NCI-H460 (cell line): ENCODE results near the gene FAF1. TPM values are rescaled to one million over a fixed set of nuclear protein-coding genes. Genes with fewer than 3 reads are reported as not detected.
"Not testable (repeated sequence)": the region's sequence is repeated elsewhere in the genome, so short reads cannot be mapped to it uniquely, and the experiment has no call there.

Source experiments
- DNase-seq: peaks from one replicate; pipeline ENCODE4 v3.0.0-alpha.2; 2016; ENCODE audit warnings: low read depth; ENCODE audit errors: extremely low read depth
- total RNA-seq: library from RNA; depleted of rRNA; stranded (reverse); fragments of >200 nt; shearing (Covaris generic); gene quantifications from 2 replicates; pipeline ENCODE4 v1.2.3, GENCODE V29; 2014

FAF1 gene
- total RNA-seq, 1 experiment from 2014 or later: 65.7 TPM

- DNase-seq: no peak
These were observed 7.5 kb upstream of the FAF1 start for GRCh38 chr1:50967416-50968157.

- no peak for DNase-seq
These were observed 6.9 kb upstream of the FAF1 start for GRCh38 chr1:50966991-50967390.

GRCh38 chr1:50964863-50965262 is 4.8 kb upstream of the FAF1 start:
- no peak for DNase-seq

- DNase-seq: no peak
These were observed 659 bp downstream of the FAF1 start for GRCh38 chr1:50959303-50959912.

GRCh38 chr1:50955116-50955515 is 5.0 kb downstream of the FAF1 start:
- DNase-seq: no peak

GRCh38 chr1:50952566-50952965 is 7.5 kb downstream of the FAF1 start:
- not testable (repeated sequence) for DNase-seq

- no peak for DNase-seq
These were observed 9.7 kb downstream of the FAF1 start for GRCh38 chr1:50950396-50950795.

- DNase-seq: no peak
These were observed 10.6 kb downstream of the FAF1 start for GRCh38 chr1:50949286-50949982.

- no peak for DNase-seq
These were observed 17.7 kb downstream of the FAF1 start for GRCh38 chr1:50942334-50942733.

- no peak for DNase-seq
These were observed 19.8 kb downstream of the FAF1 start for GRCh38 chr1:50940291-50940690.

GRCh38 chr1:50936321-50936720 is 23.7 kb downstream of the FAF1 start:
- DNase-seq: no peak

- DNase-seq: not testable (repeated sequence)
These were observed 24.8 kb downstream of the FAF1 start for GRCh38 chr1:50935276-50935675.

- DNase-seq: no peak
These were observed 25.2 kb downstream of the FAF1 start for GRCh38 chr1:50934838-50935237.

- not testable (repeated sequence) for DNase-seq
These were observed 26.3 kb downstream of the FAF1 start for GRCh38 chr1:50933770-50934169.

- not testable (repeated sequence) for DNase-seq
These were observed 28.0 kb downstream of the FAF1 start for GRCh38 chr1:50932043-50932442.

- no peak for DNase-seq
These were observed 28.9 kb downstream of the FAF1 start for GRCh38 chr1:50930965-50931737.

- no peak for DNase-seq
These were observed 29.9 kb downstream of the FAF1 start for GRCh38 chr1:50930193-50930592.

- peak; percentile 20 for DNase-seq
These were observed 30.6 kb downstream of the FAF1 start for GRCh38 chr1:50929376-50929958.

- DNase-seq: no peak
These were observed 36.5 kb downstream of the FAF1 start for GRCh38 chr1:50923564-50923963.

- no peak for DNase-seq
These were observed 39.0 kb downstream of the FAF1 start for GRCh38 chr1:50921029-50921428.

- DNase-seq: no peak
These were observed 39.7 kb downstream of the FAF1 start for GRCh38 chr1:50920409-50920808.
